ENCODE results near the gene MEIS3. TPM values are rescaled to one million over a fixed set of nuclear protein-coding genes. Genes with fewer than 3 reads are reported as not detected.
A peak's percentile ranks its signal among the peaks of the same experiment; 100 is the strongest.

The MEIS3 gene
- total RNA-seq, 2 experiments from 2014 or later: not detected

DNA sequence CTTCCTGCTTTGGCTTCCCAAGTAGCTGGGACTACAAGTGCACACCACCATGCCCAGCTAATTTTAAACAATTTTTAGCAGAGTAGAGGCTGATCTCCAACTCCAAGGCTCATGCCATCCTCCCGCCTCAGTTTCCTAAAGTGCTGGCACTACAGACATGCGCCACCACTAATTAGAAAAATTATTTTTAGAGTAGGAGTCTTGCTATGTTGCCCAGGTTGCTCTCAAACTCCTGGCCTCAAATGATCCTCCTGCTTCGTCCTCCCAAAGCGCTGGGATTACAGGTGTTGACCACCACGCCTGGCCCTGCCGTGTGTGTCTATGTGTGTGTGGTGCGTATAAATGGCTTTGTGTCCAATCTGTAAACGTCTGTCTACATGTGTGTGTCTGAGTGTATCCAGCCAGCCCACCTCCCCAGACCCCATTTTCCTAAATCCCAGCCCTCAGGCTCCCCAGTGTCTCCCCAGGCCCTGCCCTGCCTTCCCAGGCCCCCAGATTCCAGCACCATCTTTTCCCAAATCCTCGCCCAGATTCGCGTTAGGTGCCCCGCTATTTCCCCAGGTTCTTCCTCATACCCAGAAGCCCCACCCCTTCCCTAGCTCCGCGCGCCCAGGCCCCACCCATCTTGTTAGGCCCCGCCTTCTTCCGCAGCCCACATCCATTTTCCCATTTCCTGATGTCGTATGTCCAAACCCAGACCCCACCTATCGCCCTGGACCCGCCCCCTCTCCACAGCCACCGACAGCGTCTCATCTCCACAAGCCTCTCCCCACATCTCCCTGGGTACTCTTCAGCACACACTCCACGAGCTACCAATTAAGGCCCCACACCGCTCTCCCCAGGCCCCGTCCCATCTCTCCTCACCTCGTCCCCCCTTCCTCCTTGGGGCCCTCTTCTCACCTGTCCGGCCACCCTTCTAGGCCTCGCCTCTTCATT, 27.5 kb upstream of the MEIS3 start:
- Mint-ChIP-seq H3K27me3 (ENCODE audit: low read depth) (peaks cover 51% of the 10 kb centered on the region), H3K27ac (no peak overlapping the region), H3K4me1 (ENCODE audit: low read depth) (peaks cover 38% of the 10 kb centered on the region), H3K4me3 (peak overlapping the region; percentile 56), H3K9me3 (no peaks in the 10 kb centered on the region), H3K36me3 (ENCODE audit: low read depth) (no peaks in the 10 kb centered on the region)
- CTCF ChIA-PET: interaction anchor here (0.9 to 1.6 kb wide), 4 partner anchors 10 to 260 kb away, joined by 3 to 4 read pairs (median 4); no protein-coding TSS in a partner anchor
- intact Hi-C loops (cut with micrococcal nuclease): loop anchor here (2.0 kb wide), 1 partner anchor 38 kb away; the partner anchor contains the start of gene KPTN
- peak; percentile 63 for DNase-seq

DNA sequence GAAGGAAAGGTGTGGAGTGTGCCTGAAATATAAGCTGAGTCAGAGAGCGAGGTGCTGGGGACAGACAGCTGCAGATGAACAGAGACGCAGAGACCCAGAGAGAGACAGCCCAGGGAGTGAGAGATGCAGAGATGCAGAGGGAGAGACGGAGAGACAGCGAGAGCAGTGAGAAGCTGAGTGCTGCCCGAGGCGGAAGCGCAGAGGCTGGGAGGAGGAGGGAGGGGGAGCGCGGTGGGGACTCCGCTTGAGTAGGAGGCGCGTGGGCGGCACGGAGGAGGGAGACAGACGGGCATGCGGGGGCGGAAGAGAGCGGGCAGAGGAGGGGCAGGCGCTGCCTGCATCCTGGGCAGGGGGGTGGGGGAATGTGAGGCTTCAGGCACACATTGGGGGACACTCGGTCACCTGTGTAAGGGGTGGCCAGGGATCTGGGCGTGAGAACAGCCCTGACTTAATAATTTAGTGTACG, 26.6 kb upstream of the MEIS3 start:
- CTCF ChIA-PET: interaction anchor here (0.9 to 1.6 kb wide), 5 partner anchors 9 to 261 kb away, joined by 3 to 4 read pairs (median 3); no protein-coding TSS in a partner anchor
- H3K9me3 Mint-ChIP-seq: no peaks in the 10 kb centered on the region
- peaks cover 54% of the 10 kb centered on the region for H3K27me3 Mint-ChIP-seq (ENCODE audit: low read depth)
- H3K4me3 Mint-ChIP-seq: no peak overlapping the region
- intact Hi-C loops (cut with micrococcal nuclease): loop anchor here (2.0 kb wide), 1 partner anchor 39 kb away; the partner anchor contains the start of gene KPTN
- no peak overlapping the region for H3K27ac Mint-ChIP-seq
- peak; percentile 65 for DNase-seq
- no peaks in the 10 kb centered on the region for H3K36me3 Mint-ChIP-seq (ENCODE audit: low read depth)
- peaks cover 38% of the 10 kb centered on the region for H3K4me1 Mint-ChIP-seq (ENCODE audit: low read depth)

DNA sequence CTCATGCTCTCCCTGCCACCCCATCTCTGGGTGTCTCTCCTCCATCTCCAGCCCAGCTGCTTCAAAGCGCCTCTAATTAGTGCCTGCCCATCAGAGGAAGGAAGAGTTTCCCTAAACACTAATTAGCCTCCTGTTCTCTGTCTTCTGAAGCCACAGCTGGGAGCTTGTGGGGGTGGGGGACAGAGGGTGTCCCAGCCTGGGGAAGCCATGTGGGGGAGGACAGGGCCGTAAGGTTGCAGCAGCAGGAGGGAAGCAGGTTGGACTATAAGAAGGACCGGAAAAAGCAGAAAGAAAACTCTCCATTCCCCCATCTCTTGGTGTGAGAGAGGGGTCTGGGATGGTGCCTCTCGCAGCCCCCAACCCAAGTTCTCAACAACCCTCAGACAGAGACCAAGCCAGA, 26.2 kb upstream of the MEIS3 start:
- intact Hi-C loops (cut with micrococcal nuclease): no loop called here
- peaks cover 38% of the 10 kb centered on the region for H3K4me1 Mint-ChIP-seq (ENCODE audit: low read depth)
- H3K36me3 Mint-ChIP-seq (ENCODE audit: low read depth): no peaks in the 10 kb centered on the region
- H3K9me3 Mint-ChIP-seq: no peaks in the 10 kb centered on the region
- H3K27ac Mint-ChIP-seq: no peak overlapping the region
- CTCF ChIA-PET: interaction anchor here (0.9 to 1.2 kb wide), 4 partner anchors 9 to 94 kb away, joined by 3 read pairs; no protein-coding TSS in a partner anchor
- no peak for DNase-seq
- peaks cover 57% of the 10 kb centered on the region for H3K27me3 Mint-ChIP-seq (ENCODE audit: low read depth)
- no peak overlapping the region for H3K4me3 Mint-ChIP-seq

DNA sequence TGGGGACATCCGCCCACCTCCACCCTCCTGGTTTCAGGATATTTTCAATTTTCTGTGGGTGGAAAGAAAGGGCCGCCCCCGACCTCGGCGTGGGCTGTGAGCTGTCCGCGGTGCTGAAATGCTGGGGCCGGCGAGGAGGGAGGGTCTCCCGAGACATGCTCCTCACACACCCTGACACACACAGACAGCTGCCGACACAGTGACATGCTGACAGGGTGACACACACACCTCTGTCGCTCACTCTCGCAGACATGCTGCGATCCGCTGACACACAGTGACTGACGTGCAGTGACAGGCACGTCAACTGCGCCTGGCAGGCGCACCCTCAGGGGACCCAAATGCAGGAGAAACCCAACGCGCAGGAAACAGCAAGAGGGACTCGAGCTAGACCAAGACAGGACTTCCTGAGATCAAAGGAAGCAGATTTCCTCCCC, 25.1 kb upstream of the MEIS3 start:
- CTCF ChIA-PET: no interaction called here
- Mint-ChIP-seq H3K9me3 (no peaks in the 10 kb centered on the region), H3K27ac (no peak overlapping the region), H3K4me3 (no peak overlapping the region), H3K4me1 (ENCODE audit: low read depth) (peaks cover 38% of the 10 kb centered on the region), H3K36me3 (ENCODE audit: low read depth) (no peaks in the 10 kb centered on the region), H3K27me3 (ENCODE audit: low read depth) (peaks cover 58% of the 10 kb centered on the region)
- intact Hi-C loops (cut with micrococcal nuclease): no loop called here
- peak; percentile 36 for DNase-seq

DNA sequence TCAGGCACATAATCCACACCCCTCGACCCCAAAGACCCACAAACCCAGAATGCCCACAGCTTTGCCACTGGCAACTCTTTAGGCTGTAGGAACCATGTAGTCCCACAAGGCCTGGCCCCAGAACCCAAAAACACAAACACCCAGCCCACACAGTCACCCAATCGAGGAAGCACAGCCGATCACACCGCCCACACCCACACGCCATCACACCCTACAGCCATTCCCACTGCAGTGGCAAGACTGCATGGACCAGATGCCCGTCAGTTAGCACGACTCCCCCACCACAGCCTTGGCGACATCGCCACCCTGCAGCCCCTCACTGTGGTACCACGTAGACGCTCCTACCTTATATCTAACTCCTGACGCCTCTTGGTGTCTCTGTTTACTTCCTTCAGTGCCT, 24.0 kb upstream of the MEIS3 start:
- peaks cover 56% of the 10 kb centered on the region for H3K27me3 Mint-ChIP-seq (ENCODE audit: low read depth)
- no peak overlapping the region for H3K27ac Mint-ChIP-seq
- intact Hi-C loops (cut with micrococcal nuclease): no loop called here
- no peaks in the 10 kb centered on the region for H3K36me3 Mint-ChIP-seq (ENCODE audit: low read depth)
- H3K9me3 Mint-ChIP-seq: no peaks in the 10 kb centered on the region
- DNase-seq: no peak
- peaks cover 38% of the 10 kb centered on the region for H3K4me1 Mint-ChIP-seq (ENCODE audit: low read depth)
- H3K4me3 Mint-ChIP-seq: no peak overlapping the region
- CTCF ChIA-PET: no interaction called here

DNA sequence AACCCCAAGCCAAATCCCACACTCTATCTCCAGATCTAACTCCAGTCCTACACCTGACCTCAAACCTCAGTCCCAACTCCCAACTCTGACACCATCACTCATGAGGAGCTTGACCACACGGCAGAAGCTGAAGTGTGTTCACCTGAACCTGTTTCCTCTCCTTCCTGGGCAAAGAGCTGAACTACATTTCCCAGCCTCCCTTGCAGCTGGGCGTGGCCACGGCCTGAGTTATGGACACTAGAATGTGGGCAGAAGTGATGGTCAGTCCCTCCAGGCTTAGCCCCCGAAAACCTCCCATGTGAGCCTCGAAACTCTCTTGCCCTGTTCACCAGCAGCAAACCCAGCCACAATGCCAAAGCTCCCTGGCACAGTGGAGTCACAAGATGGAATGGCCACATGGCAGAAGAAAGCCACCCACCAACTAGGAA, 19.5 kb upstream of the MEIS3 start:
- H3K9me3 Mint-ChIP-seq: no peaks in the 10 kb centered on the region
- H3K4me1 Mint-ChIP-seq (ENCODE audit: low read depth): peaks cover 24% of the 10 kb centered on the region

DNA sequence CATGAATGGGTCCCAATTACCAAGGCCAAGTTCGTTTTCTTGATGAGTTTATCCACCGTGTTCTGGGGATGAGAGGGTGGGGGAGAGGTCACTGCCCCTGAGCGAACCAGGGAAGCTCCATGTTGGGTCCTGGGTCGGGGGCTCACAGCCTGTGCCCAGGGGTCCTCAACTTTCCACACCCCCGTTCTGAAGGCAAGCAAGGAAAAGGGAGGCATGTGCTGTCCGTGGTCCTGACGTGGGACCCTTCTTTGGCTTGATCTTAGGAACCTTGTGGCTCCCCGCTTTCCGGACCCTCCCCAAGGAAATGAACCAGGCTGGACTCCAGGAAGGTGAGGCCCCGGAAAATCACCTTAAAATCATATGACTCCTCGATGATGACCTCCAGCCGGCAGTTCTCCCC, 18.2 kb upstream of the MEIS3 start:
- DNase-seq: no peak
- intact Hi-C loops (cut with micrococcal nuclease): loop anchor here (1.0 to 5.0 kb wide), 2 partner anchors 19 to 175 kb away; no protein-coding TSS in a partner anchor
- no peaks in the 10 kb centered on the region for H3K9me3 Mint-ChIP-seq
- peaks cover 19% of the 10 kb centered on the region for H3K4me1 Mint-ChIP-seq (ENCODE audit: low read depth)
- H3K36me3 Mint-ChIP-seq (ENCODE audit: low read depth): no peaks in the 10 kb centered on the region
- peaks cover 35% of the 10 kb centered on the region for H3K27me3 Mint-ChIP-seq (ENCODE audit: low read depth)
- H3K4me3 Mint-ChIP-seq: no peak overlapping the region
- CTCF ChIA-PET: interaction anchor here (1.2 to 4.1 kb wide), 3 partner anchors 12 to 268 kb away, joined by 6 to 64 read pairs (median 12); partner anchors contain the start of gene KPTN
- no peak overlapping the region for H3K27ac Mint-ChIP-seq

More for the DNA sequence above, 19.5 kb upstream of the MEIS3 start:
- no peak for DNase-seq
- no peak overlapping the region for H3K4me3 Mint-ChIP-seq
- no peaks in the 10 kb centered on the region for H3K36me3 Mint-ChIP-seq (ENCODE audit: low read depth)
- no peak overlapping the region for H3K27ac Mint-ChIP-seq
- CTCF ChIA-PET: interaction anchor here (1.0 to 4.1 kb wide), 3 partner anchors 45 to 267 kb away, joined by 4 to 64 read pairs (median 5); partner anchors contain the start of gene KPTN
- intact Hi-C loops (cut with micrococcal nuclease): loop anchor here (5.0 kb wide), 1 partner anchor 173 kb away; no protein-coding TSS in a partner anchor
- peaks cover 45% of the 10 kb centered on the region for H3K27me3 Mint-ChIP-seq (ENCODE audit: low read depth)

DNA sequence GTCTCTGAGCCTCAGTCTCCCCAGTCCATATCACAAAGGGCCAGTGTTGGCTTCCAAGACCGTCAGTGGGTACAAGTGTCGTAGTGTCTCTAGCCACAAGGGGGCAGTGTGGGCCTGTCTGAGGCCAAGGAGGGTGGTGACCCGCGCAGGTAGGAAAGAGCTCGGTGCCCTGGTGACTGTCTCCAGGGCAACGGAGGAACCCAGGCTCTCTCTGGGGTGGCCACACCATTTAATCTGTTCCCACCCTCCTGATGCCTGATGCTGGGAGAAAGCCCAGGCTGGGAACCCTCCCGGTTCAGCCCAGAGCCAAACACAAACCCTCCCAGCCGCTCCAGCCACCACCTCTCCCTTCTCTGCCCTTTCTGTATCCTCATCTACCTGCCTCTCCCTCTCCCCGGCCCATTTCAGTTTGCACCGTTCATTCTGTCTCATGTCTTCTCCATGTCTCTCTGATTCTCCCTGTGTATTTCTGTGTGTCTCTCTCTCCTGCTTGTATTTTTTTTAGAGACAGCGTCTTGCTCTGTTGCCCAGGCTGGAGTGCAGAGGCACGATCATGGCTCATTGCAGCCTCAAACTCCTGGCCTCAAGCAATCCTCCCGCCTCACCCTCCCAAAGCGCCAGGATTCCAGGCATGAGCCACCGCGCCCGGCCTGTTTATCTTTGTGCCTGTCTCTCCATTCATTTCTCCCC, 17.5 kb upstream of the MEIS3 start:
- H3K27me3 Mint-ChIP-seq (ENCODE audit: low read depth): peaks cover 40% of the 10 kb centered on the region
- H3K4me1 Mint-ChIP-seq (ENCODE audit: low read depth): peaks cover 19% of the 10 kb centered on the region
- H3K9me3 Mint-ChIP-seq: no peaks in the 10 kb centered on the region
- no peaks in the 10 kb centered on the region for H3K36me3 Mint-ChIP-seq (ENCODE audit: low read depth)
- H3K4me3 Mint-ChIP-seq: no peak overlapping the region
- intact Hi-C loops (cut with micrococcal nuclease): loop anchor here (1.0 to 5.0 kb wide), 6 partner anchors 19 to 270 kb away; partner anchors contain the start of gene NAPA
- DNase-seq: peak; percentile 92
- CTCF ChIA-PET: interaction anchor here (0.6 to 4.1 kb wide), 25 partner anchors 9 to 302 kb away, joined by 3 to 64 read pairs (median 4); partner anchors contain the start of genes DHX34, EHD2, KPTN and NAPA
- H3K27ac Mint-ChIP-seq: no peak overlapping the region

DNA sequence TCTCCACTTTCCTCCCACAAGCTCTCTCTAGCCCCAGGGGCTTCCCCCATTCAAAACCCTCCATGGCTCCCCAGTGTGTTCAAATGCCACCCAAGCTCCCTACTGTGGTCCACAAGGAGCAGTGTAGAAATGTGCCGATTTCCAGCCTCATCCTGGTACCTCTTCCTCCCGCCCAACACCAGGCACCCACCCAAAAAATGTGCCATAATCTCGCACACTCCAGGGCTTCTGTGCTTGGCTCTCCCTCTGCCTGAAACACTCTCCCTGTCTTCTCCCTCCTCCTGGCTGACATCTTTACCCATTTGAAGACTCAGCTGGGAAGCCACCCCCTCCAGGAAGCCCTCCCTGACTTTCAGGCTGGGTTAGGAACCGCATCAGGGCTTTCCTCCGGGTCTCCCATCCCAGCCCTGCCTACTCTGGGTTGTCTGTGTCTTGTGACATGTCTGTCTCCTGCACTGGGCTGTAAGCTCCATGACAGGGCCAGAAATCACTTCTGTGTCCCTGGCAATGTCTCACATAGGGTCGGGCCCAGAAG, 16.6 kb upstream of the MEIS3 start:
- Mint-ChIP-seq H3K4me3 (no peak overlapping the region), H3K27ac (no peak overlapping the region)

DNA sequence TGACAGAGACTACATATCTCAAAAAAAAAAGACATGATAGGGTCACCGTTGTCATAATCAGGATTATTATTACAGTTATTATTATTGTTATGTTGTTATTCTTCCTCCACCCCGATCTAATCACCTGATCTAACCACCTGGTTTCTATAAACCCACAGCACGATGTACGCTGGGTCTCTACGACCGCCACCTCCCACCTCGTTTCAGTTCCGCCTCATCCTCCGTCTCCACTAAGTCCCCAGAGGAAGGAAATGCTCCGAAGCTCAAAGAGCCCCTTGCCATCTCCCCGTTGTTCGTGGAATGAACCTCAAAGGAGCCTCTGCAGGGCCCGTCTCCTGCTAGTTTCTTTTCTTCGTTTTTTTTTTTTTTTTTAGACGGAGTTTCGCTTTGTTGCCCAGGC, 15.9 kb upstream of the MEIS3 start:
- H3K4me3 Mint-ChIP-seq: no peak overlapping the region
- H3K36me3 Mint-ChIP-seq (ENCODE audit: low read depth): no peaks in the 10 kb centered on the region
- H3K9me3 Mint-ChIP-seq: no peaks in the 10 kb centered on the region
- no peak overlapping the region for H3K27ac Mint-ChIP-seq
- peaks cover 39% of the 10 kb centered on the region for H3K27me3 Mint-ChIP-seq (ENCODE audit: low read depth)
- H3K4me1 Mint-ChIP-seq (ENCODE audit: low read depth): peaks cover 24% of the 10 kb centered on the region
- DNase-seq: no peak
- CTCF ChIA-PET: interaction anchor here (0.6 to 4.1 kb wide), 6 partner anchors 49 to 273 kb away, joined by 7 to 64 read pairs (median 18); partner anchors contain the start of genes KPTN and NAPA
- intact Hi-C loops (cut with micrococcal nuclease): loop anchor here (5.0 kb wide), 1 partner anchor 177 kb away; no protein-coding TSS in a partner anchor

More for the DNA sequence above, 16.6 kb upstream of the MEIS3 start:
- intact Hi-C loops (cut with micrococcal nuclease): loop anchor here (1.0 to 5.0 kb wide), 5 partner anchors 47 to 271 kb away; partner anchors contain the start of gene NAPA
- CTCF ChIA-PET: interaction anchor here (0.6 to 4.1 kb wide), 16 partner anchors 8 to 313 kb away, joined by 3 to 64 read pairs (median 7); partner anchors contain the start of genes EHD2, KPTN and NAPA
- Mint-ChIP-seq H3K36me3 (ENCODE audit: low read depth) (no peaks in the 10 kb centered on the region), H3K9me3 (no peaks in the 10 kb centered on the region), H3K27me3 (ENCODE audit: low read depth) (peaks cover 39% of the 10 kb centered on the region), H3K4me1 (ENCODE audit: low read depth) (peaks cover 20% of the 10 kb centered on the region)
- no peak for DNase-seq

DNA sequence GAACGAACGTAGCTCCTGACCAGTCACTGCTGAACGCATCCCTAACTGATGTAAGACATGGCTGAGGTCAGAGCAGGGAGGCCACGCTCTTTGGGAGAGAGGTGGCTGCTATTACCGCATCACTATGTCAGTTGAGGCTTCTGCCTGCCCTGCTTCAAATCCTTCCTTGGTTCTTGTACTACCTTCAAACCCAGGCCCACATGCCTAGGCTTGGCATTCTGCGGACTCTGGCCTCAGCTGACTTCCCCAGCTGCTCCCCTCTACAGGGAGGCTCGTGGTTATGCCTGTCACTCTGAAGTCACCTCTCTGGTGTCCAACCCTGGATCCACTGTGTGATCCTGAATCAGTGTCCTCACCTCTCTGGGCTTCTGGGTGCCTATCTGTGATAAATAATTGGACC, 14.8 kb upstream of the MEIS3 start:
- CTCF ChIA-PET: interaction anchor here (0.6 to 3.0 kb wide), 8 partner anchors 12 to 302 kb away, joined by 3 to 28 read pairs (median 4); partner anchors contain the start of gene KPTN
- H3K4me1 Mint-ChIP-seq (ENCODE audit: low read depth): peaks cover 32% of the 10 kb centered on the region
- H3K36me3 Mint-ChIP-seq (ENCODE audit: low read depth): no peaks in the 10 kb centered on the region
- intact Hi-C loops (cut with micrococcal nuclease): no loop called here
- DNase-seq: no peak
- H3K4me3 Mint-ChIP-seq: no peak overlapping the region
- peaks cover 43% of the 10 kb centered on the region for H3K27me3 Mint-ChIP-seq (ENCODE audit: low read depth)
- H3K9me3 Mint-ChIP-seq: no peaks in the 10 kb centered on the region
- no peak overlapping the region for H3K27ac Mint-ChIP-seq
